Measurements from ENCODE around the gene UMAD1.

UMAD1 gene

DNA sequence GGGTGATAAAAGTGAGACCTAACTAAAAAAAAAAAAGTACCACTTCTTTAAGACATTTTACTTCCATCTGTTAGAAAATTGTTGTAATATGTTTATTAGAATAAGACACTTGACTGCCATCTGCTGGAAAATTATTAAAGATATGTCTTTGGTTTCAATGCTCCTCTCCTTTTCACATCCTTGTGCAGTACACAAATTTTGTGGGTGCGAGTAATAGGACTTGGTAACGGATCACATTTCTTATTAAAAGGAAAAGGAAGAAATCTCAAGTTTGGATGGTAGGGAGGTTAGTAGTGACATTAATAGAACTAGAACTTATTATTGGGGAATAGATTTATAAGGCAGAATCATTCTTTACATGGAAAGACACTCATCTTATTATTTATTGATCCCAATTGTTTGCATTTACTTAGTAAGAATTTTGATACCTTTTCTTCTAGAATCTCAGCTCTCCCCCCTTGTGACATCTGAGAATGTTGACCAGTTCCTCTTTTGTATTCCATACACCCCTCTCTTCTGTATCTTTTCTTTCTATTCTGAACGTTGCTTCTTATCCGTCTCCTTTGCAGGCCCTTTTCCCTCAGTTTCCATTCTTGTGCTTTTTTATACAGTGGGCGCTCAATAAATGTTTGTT, 120.9 kb downstream of the UMAD1 start:
- H3K27me3 ChIP-seq (replicated peaks; ENCODE audit: control insufficient read depth, insufficient read depth, low read length) = no peaks in the 10 kb centered on the region
- H3K4me3 ChIP-seq (replicated peaks; ENCODE audit: low read depth, low read length) = peak overlapping the region; percentile 55
- DNase-seq (ENCODE audit: extremely low read depth, insufficient read length) = no peak
- TF ChIP-seq, protein P1, sequence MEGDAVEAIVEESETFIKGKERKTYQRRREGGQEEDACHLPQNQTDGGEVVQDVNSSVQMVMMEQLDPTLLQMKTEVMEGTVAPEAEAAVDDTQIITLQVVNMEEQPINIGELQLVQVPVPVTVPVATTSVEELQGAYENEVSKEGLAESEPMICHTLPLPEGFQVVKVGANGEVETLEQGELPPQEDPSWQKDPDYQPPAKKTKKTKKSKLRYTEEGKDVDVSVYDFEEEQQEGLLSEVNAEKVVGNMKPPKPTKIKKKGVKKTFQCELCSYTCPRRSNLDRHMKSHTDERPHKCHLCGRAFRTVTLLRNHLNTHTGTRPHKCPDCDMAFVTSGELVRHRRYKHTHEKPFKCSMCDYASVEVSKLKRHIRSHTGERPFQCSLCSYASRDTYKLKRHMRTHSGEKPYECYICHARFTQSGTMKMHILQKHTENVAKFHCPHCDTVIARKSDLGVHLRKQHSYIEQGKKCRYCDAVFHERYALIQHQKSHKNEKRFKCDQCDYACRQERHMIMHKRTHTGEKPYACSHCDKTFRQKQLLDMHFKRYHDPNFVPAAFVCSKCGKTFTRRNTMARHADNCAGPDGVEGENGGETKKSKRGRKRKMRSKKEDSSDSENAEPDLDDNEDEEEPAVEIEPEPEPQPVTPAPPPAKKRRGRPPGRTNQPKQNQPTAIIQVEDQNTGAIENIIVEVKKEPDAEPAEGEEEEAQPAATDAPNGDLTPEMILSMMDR (IDR thresholded peaks at IDR 0.05; ENCODE audit: insufficient read depth, low read length, poor library complexity, severe bottlenecking) = peak; percentile 11
- no peaks in the 10 kb centered on the region for H3K36me3 ChIP-seq (ENCODE audit: control insufficient read depth, insufficient read depth, low read length)

DNA sequence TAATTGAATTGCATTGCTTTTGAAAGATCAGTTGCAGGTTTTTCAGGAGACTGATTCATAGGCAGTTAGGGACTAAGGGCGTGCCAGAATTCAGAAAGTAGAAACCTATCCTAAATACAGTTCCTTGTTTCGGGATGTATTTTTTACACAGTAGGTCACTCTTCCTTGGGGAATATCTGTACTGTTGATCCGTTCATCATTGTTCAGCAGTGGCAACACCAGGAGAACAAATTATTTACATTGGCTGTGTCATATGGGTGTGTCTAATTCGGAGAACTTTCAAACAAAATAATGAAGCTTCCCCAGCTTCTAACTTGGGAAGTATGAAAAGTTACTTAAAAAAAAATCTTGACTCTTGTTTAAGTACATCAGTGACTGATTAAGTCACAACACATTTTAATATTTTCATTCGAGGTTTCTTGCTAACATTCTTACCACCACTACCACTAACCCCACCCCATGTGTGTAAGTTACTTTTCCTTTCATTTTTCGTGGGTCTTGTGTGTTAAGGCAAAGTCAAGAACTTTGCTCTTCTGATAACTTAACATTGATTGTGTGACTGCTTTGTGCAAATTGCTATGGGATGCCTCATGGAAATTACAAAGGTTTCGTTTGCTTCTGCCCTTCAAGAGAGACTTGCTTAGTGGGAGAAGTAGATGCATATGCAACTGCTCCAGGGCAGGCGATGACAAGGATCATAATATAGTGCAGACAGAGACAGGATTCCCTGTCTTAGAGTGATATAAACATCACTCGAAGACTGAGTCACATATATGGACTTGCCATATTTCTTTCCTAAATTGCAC, 121.6 kb downstream of the UMAD1 start:
- no peak for DNase-seq (ENCODE audit: extremely low read depth, insufficient read length)
- no peaks in the 10 kb centered on the region for H3K27me3 ChIP-seq (replicated peaks; ENCODE audit: control insufficient read depth, insufficient read depth, low read length)

DNA sequence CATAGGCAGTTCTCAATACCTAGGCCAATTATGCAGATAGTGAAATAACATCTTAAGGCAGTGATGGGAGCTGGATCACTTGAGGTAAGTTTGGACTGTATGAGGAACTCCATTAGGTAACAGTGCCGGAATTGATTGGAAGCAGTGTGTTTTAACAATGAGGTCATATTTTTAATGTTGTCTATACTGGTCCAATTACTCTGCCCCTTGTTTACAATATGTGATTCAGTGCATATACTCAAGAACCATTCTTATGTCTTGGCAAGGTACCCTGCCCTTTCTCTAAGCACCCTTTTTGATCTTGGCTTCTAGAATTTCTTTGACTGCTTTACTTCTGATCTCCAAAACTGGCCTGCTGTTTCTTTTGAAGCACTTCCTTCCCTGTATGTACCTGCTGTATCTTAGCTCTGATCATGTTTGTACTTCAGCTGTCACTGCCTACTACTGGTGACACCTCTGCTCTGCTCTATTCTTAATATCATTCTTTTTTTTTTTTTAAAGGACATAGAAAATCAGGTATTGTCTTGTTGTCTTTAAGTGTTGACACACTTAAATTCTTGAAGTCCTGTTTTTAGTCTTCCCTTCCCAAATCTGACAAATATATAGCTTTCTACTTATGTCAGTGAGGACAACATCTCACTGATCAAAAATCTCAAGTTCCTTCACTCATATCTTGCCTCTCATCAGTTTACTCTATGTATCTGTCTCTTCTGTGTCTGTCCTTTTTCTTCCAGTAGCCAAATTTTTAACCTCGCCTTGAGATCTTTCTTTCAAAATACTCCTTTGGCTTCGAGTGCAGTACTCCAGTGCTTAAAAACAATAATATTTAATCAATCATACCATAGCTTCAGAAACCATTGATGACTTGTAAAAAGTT, 124.2 kb downstream of the UMAD1 start:
- TF ChIP-seq, protein P1 (IDR thresholded peaks at IDR 0.05; ENCODE audit: insufficient read depth, low read length, poor library complexity, severe bottlenecking) = peak; percentile 19
- H3K4me3 ChIP-seq (replicated peaks; ENCODE audit: low read depth, low read length) = no peak overlapping the region
- no peaks in the 10 kb centered on the region for H3K27me3 ChIP-seq (replicated peaks; ENCODE audit: control insufficient read depth, insufficient read depth, low read length)
- no peak for DNase-seq (ENCODE audit: extremely low read depth, insufficient read length)
- H3K36me3 ChIP-seq (ENCODE audit: control insufficient read depth, insufficient read depth, low read length) = no peaks in the 10 kb centered on the region

More for the DNA sequence above, 121.6 kb downstream of the UMAD1 start:
- H3K36me3 ChIP-seq (ENCODE audit: control insufficient read depth, insufficient read depth, low read length) = no peaks in the 10 kb centered on the region
- TF ChIP-seq, protein P1 (IDR thresholded peaks at IDR 0.05; ENCODE audit: insufficient read depth, low read length, poor library complexity, severe bottlenecking) = no peak
- H3K4me3 ChIP-seq (replicated peaks; ENCODE audit: low read depth, low read length) = peak overlapping the region; percentile 55

DNA sequence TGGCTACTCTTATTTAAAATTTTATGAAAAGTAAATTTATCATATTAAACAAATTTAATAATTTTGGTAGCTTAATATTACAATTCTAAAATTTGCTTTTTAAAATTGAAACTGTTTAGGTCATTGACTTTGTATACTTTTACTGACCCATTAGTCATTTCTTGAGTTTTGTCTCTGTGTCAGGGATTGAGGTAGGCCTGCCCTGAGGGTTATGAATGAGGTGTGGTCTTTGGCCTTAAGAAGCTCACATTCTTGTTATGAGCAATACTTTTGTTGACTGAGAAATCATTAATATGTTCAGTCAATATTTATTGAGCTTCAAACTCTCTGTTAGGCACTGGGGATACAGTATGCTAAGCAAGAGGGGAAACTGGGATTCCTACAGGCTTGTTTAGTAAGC, 124.9 kb downstream of the UMAD1 start:
- DNase-seq (ENCODE audit: extremely low read depth, insufficient read length) = peak; percentile 30
- TF ChIP-seq, protein P1 (IDR thresholded peaks at IDR 0.05; ENCODE audit: insufficient read depth, low read length, poor library complexity, severe bottlenecking) = no peak
- no peaks in the 10 kb centered on the region for H3K36me3 ChIP-seq (ENCODE audit: control insufficient read depth, insufficient read depth, low read length)
- H3K4me3 ChIP-seq (replicated peaks; ENCODE audit: low read depth, low read length) = no peak overlapping the region
- no peaks in the 10 kb centered on the region for H3K27me3 ChIP-seq (replicated peaks; ENCODE audit: control insufficient read depth, insufficient read depth, low read length)

DNA sequence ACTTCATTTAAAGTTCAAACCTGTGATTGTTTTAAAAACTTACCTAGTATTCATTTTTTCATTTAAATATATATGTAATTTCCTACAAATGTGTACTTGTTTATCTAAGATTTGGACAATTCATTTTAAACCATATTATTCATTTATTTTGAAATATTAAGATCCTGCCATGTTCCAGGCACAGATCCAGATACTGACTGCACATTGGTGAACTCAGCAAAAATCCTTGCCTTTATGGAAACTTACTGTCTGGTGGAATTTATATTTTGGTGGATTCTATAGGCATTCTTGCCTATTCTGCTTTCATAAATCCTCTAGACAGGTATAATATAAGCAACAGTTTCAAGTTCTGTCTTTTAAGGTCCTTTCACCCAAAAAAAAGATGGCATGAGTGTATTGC, 126.1 kb downstream of the UMAD1 start:
- TF ChIP-seq, protein P1 (IDR thresholded peaks at IDR 0.05; ENCODE audit: insufficient read depth, low read length, poor library complexity, severe bottlenecking) = no peak
- no peak for DNase-seq (ENCODE audit: extremely low read depth, insufficient read length)
- H3K4me3 ChIP-seq (replicated peaks; ENCODE audit: low read depth, low read length) = no peak overlapping the region
- H3K27me3 ChIP-seq (replicated peaks; ENCODE audit: control insufficient read depth, insufficient read depth, low read length) = no peaks in the 10 kb centered on the region
- no peaks in the 10 kb centered on the region for H3K36me3 ChIP-seq (ENCODE audit: control insufficient read depth, insufficient read depth, low read length)
